ENCODE results near the gene ZBTB43.

- TF ChIP-seq CTCF (conservative IDR thresholded peaks at IDR 0.05; ENCODE audit: low read length) (no peak), EZH2phosphoT487 (IDR thresholded peaks at IDR 0.05; ENCODE audit: borderline replicate concordance, low read depth, low read length) (no peak)
These were observed 54.3 kb downstream of the ZBTB43 start for GRCh38 chr9:126859111-126859510.

All from OCI-LY7 (cell line).